Bronchial epithelial cell (primary cell): ENCODE measurements around the gene PEF1. TPM values are rescaled to one million over a fixed set of nuclear protein-coding genes. Genes with fewer than 3 reads are reported as not detected.

ENCODE experiments used
- DNase-seq: peaks from one replicate; pipeline ENCODE4 v3.0.0-alpha.2; 2010; ENCODE audit warnings: low read depth
- FAIRE-seq: peaks from 2 replicates; lab custom pipeline; 2011; peaks lifted over from hg19 to GRCh38; lab: Jason Lieb, UNC
- H3K27me3 ChIP-seq: 2 replicates; pipeline ENCODE4 v1.5.1; 2011; ENCODE audit warnings: low read length; ENCODE audit not compliant: control insufficient read depth, insufficient read depth
- H3K36me3 ChIP-seq: 2 replicates; pipeline ENCODE4 v1.5.1; 2011; ENCODE audit warnings: low read length; ENCODE audit not compliant: control insufficient read depth, insufficient read depth
- H3K4me3 ChIP-seq: 2 replicates; pipeline ENCODE4 v1.5.1; 2011; ENCODE audit warnings: mild to moderate bottlenecking, low read depth, low read length, control low read depth
- CTCF ChIP-seq: IDR thresholded peaks from 2 replicates; pipeline ENCODE4 v1.5.1; 2011; ENCODE audit warnings: mild to moderate bottlenecking, moderate library complexity, low read length, control low read depth, inconsistent platforms; ENCODE audit not compliant: insufficient read depth, severe bottlenecking
- total RNA-seq: library from RNA; depleted of rRNA; stranded (reverse); fragments of >200 nt; gene quantifications from 2 replicates; pipeline ENCODE4 v1.2.1, GENCODE V29; 2014

The PEF1 gene
- total RNA-seq, 1 donor from 2014 or later, result 67.4 TPM

GRCh38 chr1:31615939-31616338, 28.7 kb downstream of the PEF1 start:
- no peak for TF ChIP-seq CTCF
- Histone ChIP-seq H3K27me3 (peaks cover 17% of the 10 kb centered on the region), H3K4me3 (no peak overlapping the region), H3K36me3 (no peaks in the 10 kb centered on the region)
- DNase-seq, result no peak
- peak; percentile 18 for FAIRE-seq

DNA sequence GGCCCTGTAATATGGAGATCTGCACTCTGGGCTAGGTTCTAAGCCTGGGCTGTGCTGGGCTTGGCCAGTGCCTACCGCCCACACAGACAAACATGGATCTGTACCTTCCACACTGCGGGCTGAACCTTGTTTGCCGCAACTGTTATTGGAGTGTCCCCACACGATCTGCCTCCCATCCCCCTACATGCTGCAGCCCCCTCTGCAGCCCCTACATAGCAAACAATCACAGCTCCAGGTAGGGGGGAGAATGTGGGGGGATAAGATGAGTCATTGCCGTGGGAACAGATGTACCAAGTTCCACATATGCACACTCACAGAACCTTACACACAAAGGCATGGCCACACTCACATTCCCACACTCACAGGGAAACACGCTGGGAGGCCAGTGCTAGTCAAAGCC, 29.3 kb downstream of the PEF1 start:
- FAIRE-seq, result no peak
- DNase-seq, result no peak
- H3K36me3 ChIP-seq, result no peaks in the 10 kb centered on the region
- H3K27me3 ChIP-seq, result peaks cover 17% of the 10 kb centered on the region
- no peak overlapping the region for H3K4me3 ChIP-seq
- TF ChIP-seq CTCF, result no peak

DNA sequence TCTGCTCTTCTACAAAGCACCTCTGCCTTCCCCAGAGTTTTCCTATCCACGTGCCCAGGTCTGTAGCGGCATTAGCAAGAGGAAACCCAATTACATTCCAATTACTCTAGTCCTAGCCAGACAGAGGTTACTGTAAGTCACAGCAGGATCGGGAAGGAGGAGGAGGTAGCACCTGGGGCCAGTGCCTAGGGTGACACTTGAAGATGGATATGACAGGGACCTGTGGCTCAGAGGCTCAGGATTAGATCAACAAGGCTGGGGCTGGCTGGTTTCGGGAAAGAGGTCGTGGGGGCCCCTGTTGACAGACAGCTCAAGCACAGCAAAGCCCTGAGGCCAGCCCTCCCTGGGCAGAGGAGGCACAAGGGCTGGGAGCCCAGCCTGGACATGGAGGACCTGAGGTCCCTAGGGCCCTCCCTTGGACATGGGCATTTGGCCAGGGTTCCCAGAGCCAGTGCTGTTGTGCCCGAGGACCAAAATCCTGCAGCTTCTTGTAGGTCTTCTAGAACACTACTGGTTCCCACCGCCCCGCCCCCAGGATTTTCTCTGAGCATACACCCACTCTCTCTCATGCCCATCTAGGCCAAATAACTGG, 30.2 kb downstream of the PEF1 start:
- H3K27me3 ChIP-seq, result peaks cover 17% of the 10 kb centered on the region
- DNase-seq (no peak), FAIRE-seq (no peak)
- no peak overlapping the region for H3K4me3 ChIP-seq
- no peak for TF ChIP-seq CTCF
- H3K36me3 ChIP-seq, result no peaks in the 10 kb centered on the region

- Histone ChIP-seq H3K36me3 (no peaks in the 10 kb centered on the region), H3K27me3 (no peaks in the 10 kb centered on the region), H3K4me3 (no peak overlapping the region)
- DNase-seq, result no peak
- TF ChIP-seq CTCF, result no peak
- no peak for FAIRE-seq
Measured at GRCh38 chr1:31609514-31610118, 35.1 kb downstream of the PEF1 start.

DNA sequence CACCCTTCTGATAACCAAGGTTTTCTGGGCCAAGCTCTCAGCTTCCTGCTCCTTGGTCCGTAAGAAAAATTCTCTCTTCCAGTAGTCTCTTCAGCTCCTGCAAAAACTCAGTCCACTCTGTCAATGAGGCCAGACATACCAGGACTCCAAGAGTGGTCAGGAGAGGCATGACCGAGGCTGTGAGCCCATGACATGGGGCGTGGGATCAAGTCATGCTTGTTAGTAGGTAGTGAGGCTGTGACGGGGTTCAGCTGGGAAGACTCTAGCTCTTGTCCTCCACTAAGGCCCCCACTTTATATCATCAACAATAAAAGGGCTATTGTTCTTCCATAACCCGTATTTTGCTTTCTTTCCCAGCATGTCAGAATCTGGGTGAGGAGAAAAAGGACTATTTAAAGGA, 37.3 kb downstream of the PEF1 start:
- FAIRE-seq, result no peak
- DNase-seq, result no peak

More for the DNA sequence above, 37.3 kb downstream of the PEF1 start:
- Histone ChIP-seq H3K36me3 (no peaks in the 10 kb centered on the region), H3K27me3 (no peaks in the 10 kb centered on the region), H3K4me3 (no peak overlapping the region)
- TF ChIP-seq CTCF, result no peak
